Activated T-cell treated with anti-CD3 and anti-CD28 coated beads, Interleukin-2, amount 50 U/mL, for 4 hours (primary cell): ENCODE measurements around the gene STATH. TPM values are rescaled to one million over a fixed set of nuclear protein-coding genes. Genes with fewer than 3 reads are reported as not detected.
"Not testable (repeated sequence)": the region's sequence is repeated elsewhere in the genome, so short reads cannot be mapped to it uniquely, and the experiment has no call there.

ENCODE experiments used
- ATAC-seq, 2 donors: fragments of 200-7000 bp; cut with Tn5 transposase; one replicate each; pipeline ENCODE4 v1.10.0; 2021
- DNase-seq: peaks from one replicate; pipeline ENCODE4 v3.0.0-alpha.2; 2020
- H3K27me3 Mint-ChIP-seq: one replicate; pipeline ENCODE4 v1.8.0; 2021; ENCODE audit warnings: low read depth, mixed read lengths
- H3K36me3 Mint-ChIP-seq: one replicate; pipeline ENCODE4 v1.8.0; 2022; ENCODE audit warnings: mixed read lengths; ENCODE audit not compliant: insufficient read depth
- H3K4me1 Mint-ChIP-seq: one replicate; pipeline ENCODE4 v1.8.0; 2021; ENCODE audit warnings: low read depth, mixed read lengths
- H3K4me3 Mint-ChIP-seq: one replicate; pipeline ENCODE4 v1.8.0; 2021; ENCODE audit warnings: mild to moderate bottlenecking, moderate library complexity, mixed read lengths
- H3K9me3 Mint-ChIP-seq: one replicate; pipeline ENCODE4 v1.8.0; 2021; ENCODE audit warnings: mixed read lengths
- total RNA-seq, 3 donors: library from RNA; stranded (reverse); gene quantifications; one replicate each; pipeline ENCODE4 v1.2.1, GENCODE V29; 2021

The STATH gene
- total RNA-seq, 3 donors from 2014 or later = not detected

DNA sequence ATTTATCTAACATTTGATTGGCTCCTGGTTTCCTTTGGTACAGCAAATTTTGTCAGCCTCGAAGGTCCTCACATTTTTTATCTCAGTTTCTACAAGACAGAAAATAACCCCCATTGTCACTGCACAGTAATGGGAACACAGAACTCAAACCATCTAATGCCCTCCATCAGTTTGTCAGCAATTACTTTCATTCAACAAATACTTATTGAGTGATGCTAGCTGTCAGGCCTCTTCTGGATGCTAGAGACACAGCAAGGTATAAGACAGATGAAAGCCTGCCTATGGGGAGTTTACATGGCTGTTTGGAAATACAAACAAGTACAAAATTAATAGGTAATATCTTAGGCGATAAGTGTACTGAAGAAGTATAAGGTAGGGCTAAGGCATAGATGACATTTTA is 27.5 kb downstream of the STATH start:
- no peak for ATAC-seq
- Mint-ChIP-seq H3K27me3 (no peaks in the 10 kb centered on the region), H3K4me3 (no peak overlapping the region), H3K4me1 (no peaks in the 10 kb centered on the region), H3K36me3 (no peaks in the 10 kb centered on the region), H3K9me3 (peaks cover 6% of the 10 kb centered on the region)
- DNase-seq = no peak

DNA sequence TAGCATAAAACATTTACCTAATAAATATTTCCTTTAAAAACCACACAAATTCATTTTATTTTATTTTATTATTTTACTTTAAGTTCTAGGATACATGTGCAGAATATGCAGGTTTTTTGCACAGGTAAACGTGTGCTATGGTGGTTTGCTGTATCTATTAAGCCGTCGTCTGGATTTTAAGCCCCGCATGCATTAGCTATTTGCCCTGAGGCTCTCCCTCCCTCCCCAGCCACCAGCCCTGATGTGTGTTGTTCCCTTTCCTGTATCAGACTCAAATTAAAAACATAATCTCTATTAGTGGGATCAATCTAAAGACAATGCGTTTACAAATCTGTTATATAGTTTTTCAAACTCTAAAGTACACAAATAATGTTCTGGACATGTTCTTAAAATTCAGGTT is 31.2 kb downstream of the STATH start:
- peaks cover 6% of the 10 kb centered on the region for H3K9me3 Mint-ChIP-seq
- no peak for DNase-seq
- H3K36me3 Mint-ChIP-seq = no peaks in the 10 kb centered on the region
- no peaks in the 10 kb centered on the region for H3K4me1 Mint-ChIP-seq
- no peaks in the 10 kb centered on the region for H3K27me3 Mint-ChIP-seq
- no peak for ATAC-seq
- H3K4me3 Mint-ChIP-seq = no peak overlapping the region

GRCh38 chr4:70028159-70028558 is 32.4 kb downstream of the STATH start, which contains the start of gene HTN3:
HTN3 (plus strand) TSS chr4:70028459; CDS start chr4:70030741, 2,282 bp downstream.
- not testable (repeated sequence) for H3K36me3 Mint-ChIP-seq, H3K27me3 Mint-ChIP-seq, H3K9me3 Mint-ChIP-seq, DNase-seq, H3K4me3 Mint-ChIP-seq, ATAC-seq, H3K4me1 Mint-ChIP-seq

DNA sequence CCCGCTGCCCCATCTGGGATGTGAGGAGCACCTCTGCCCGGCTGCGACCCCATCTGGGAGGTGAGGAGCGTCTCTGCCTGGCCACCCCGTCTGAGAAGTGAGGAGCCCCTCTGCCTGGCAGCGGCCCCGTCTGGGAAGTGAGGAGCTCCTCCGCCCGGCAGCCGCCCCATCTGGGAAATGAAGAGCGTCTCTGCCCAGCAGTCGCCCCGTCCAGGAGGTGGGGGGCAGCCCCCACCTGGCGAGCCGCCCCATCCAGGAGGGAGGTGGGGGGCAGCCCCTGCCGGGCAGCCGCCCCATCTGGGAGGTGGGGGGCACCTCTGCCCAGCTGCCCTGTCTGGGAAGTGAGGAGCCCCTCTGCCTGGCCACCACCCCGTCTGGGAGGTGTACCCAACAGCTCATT is 41.8 kb downstream of the STATH start:
- not testable (repeated sequence) for H3K9me3 Mint-ChIP-seq, ATAC-seq, DNase-seq, H3K27me3 Mint-ChIP-seq, H3K4me3 Mint-ChIP-seq, H3K36me3 Mint-ChIP-seq, H3K4me1 Mint-ChIP-seq

DNA sequence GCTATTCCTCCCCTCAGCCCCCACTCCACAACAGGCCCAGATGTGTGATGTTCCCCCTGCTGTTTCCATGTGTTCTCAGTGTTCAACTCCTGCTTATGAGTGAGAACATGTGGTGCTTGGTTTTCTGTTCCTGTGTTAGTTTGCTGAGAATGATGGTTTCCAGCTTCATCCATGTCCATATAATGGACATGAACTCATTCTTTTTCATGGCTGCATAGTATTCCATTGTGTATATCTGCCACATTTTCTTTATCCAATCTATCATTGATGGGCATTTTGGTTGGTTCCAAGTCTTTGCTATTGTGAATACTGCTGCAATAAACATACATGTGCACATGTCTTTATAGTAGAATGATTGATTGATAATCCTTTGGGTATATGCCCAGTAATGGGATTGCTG is 44.2 kb downstream of the STATH start:
- not testable (repeated sequence) for H3K36me3 Mint-ChIP-seq, H3K9me3 Mint-ChIP-seq, H3K4me1 Mint-ChIP-seq, H3K4me3 Mint-ChIP-seq, DNase-seq, ATAC-seq, H3K27me3 Mint-ChIP-seq

GRCh38 chr4:70041652-70042286 is 46.0 kb downstream of the STATH start:
- no peaks in the 10 kb centered on the region for H3K36me3 Mint-ChIP-seq
- ATAC-seq (no peak), DNase-seq (no peak)
- no peaks in the 10 kb centered on the region for H3K27me3 Mint-ChIP-seq
- no peaks in the 10 kb centered on the region for H3K4me1 Mint-ChIP-seq
- H3K9me3 Mint-ChIP-seq = peaks cover 9% of the 10 kb centered on the region
- no peak overlapping the region for H3K4me3 Mint-ChIP-seq

DNA sequence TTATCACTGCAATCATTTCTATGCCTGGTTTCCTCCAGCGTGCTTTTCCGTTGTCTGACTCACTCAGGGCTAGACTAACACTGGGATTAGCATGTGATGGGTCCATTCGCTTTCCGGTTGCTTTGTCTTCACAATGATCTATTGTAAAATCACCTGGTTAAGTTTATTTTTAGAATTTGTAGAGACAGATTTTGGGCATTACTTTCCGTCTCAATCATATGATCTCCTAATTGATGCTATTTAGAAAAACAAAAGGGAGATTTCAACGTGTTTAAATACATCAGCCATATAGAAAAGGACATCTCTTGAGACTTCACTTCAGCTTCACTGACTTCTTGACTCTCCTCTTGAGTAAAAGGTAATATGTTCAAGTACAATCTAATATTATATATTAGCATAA is 54.4 kb downstream of the STATH start, which contains the start of gene HTN1:
Gene HTN1, plus strand, starts transcription at position 301 of the 400 bp plus-strand sequence. CDS start 2,639 bp downstream, outside the sequence.
- not testable (repeated sequence) for H3K36me3 Mint-ChIP-seq, DNase-seq

More for the DNA sequence above, 54.4 kb downstream of the STATH start, which contains the start of gene HTN1:
- H3K4me1 Mint-ChIP-seq, H3K4me3 Mint-ChIP-seq, H3K9me3 Mint-ChIP-seq, H3K27me3 Mint-ChIP-seq, ATAC-seq: not testable (repeated sequence)

Other genes starting within 250 kb of the STATH start
- gene SULT1B1, start 235.3 kb upstream of the STATH start, total RNA-seq = under 1 TPM in 2 of 3 donors, not detected in 1; 0.05 to 0.18 TPM
- gene SULT1E1, start 135.8 kb upstream of the STATH start, total RNA-seq = not detected
- gene CSN1S1, start 64.9 kb upstream of the STATH start, total RNA-seq = not detected
- gene CSN2, start 30.2 kb upstream of the STATH start, total RNA-seq = not detected
- gene HTN3, start 32.5 kb downstream of the STATH start, total RNA-seq = not detected
- gene HTN1, start 54.5 kb downstream of the STATH start, total RNA-seq = not detected
- not detected for gene PRR27, start 158.3 kb downstream of the STATH start, total RNA-seq
- gene ODAM, start 199.8 kb downstream of the STATH start, total RNA-seq = not detected
- not detected for gene FDCSP, start 230.2 kb downstream of the STATH start, total RNA-seq
- gene CSN3, start 246.6 kb downstream of the STATH start, total RNA-seq = not detected